Effector memory CD8-positive, alpha-beta T cell (primary cell): ENCODE measurements around the gene MPHOSPH6.

Experiments used
- ATAC-seq: fragments of 150-1000 bp; cut with Tn5 transposase; replicated peaks from 2 replicates; pipeline ENCODE4 v1.10.0; 2021; ENCODE audit warnings: mild to moderate bottlenecking, moderate library complexity
- DNase-seq, 3 experiments: peaks; one replicate each; pipeline ENCODE4 v3.0.0; 2021
- H3K27ac Mint-ChIP-seq, 2 donors: one replicate each; pipeline ENCODE4 v1.8.0; 2022; ENCODE audit warnings: mild to moderate bottlenecking in 2 of 2, mixed read lengths in 2 of 2, moderate library complexity in 2 of 2
- H3K27me3 Mint-ChIP-seq, 2 donors: one replicate each; pipeline ENCODE4 v1.8.0; 2022; ENCODE audit warnings: mixed read lengths in 2 of 2
- H3K36me3 Mint-ChIP-seq: one replicate; pipeline ENCODE4 v1.8.0; 2022; ENCODE audit warnings: mild to moderate bottlenecking, moderate library complexity, mixed read lengths; ENCODE audit not compliant: insufficient read depth
- H3K4me1 Mint-ChIP-seq, 2 donors: one replicate each; pipeline ENCODE4 v1.8.0; 2022; ENCODE audit warnings: low read depth in 2 of 2, mixed read lengths in 2 of 2
- H3K4me3 Mint-ChIP-seq, 2 donors: one replicate each; pipeline ENCODE4 v1.8.0; 2022; ENCODE audit warnings: mild to moderate bottlenecking in 2 of 2, mixed read lengths in 2 of 2, moderate library complexity in 2 of 2
- H3K9me3 Mint-ChIP-seq, 2 donors: one replicate each; pipeline ENCODE4 v1.8.0; 2022; ENCODE audit warnings: mixed read lengths in 2 of 2

MPHOSPH6 gene

GRCh38 chr16:82185012-82185411 lies 15.0 kb upstream of the MPHOSPH6 start:
- no peak for ATAC-seq

GRCh38 chr16:82184213-82184612 lies 14.2 kb upstream of the MPHOSPH6 start:
- H3K4me3 Mint-ChIP-seq, result no peak overlapping the region
- no peaks in the 10 kb centered on the region for H3K36me3 Mint-ChIP-seq
- H3K27ac Mint-ChIP-seq, result no peak overlapping the region
- ATAC-seq (no peak), DNase-seq (no peak)
- H3K4me1 Mint-ChIP-seq, result no peaks in the 10 kb centered on the region
- H3K9me3 Mint-ChIP-seq, result no peaks in the 10 kb centered on the region
- H3K27me3 Mint-ChIP-seq, result peaks cover 15 to 25% of the 10 kb centered on the region in 2 donors

More at GRCh38 chr16:82185012-82185411, 15.0 kb upstream of the MPHOSPH6 start:
- Mint-ChIP-seq H3K4me3 (no peak overlapping the region), H3K36me3 (no peaks in the 10 kb centered on the region), H3K4me1 (no peaks in the 10 kb centered on the region), H3K9me3 (no peaks in the 10 kb centered on the region), H3K27ac (no peak overlapping the region), H3K27me3 (peaks cover 8 to 21% of the 10 kb centered on the region in 2 donors)
- no peak for DNase-seq

- Mint-ChIP-seq H3K27me3 (peaks cover 24 to 26% of the 10 kb centered on the region in 2 donors), H3K27ac (no peak overlapping the region), H3K36me3 (no peaks in the 10 kb centered on the region), H3K4me3 (no peak overlapping the region), H3K4me1 (no peaks in the 10 kb centered on the region), H3K9me3 (no peaks in the 10 kb centered on the region)
- ATAC-seq (no peak), DNase-seq (no peak)
These were observed 13.0 kb upstream of the MPHOSPH6 start for GRCh38 chr16:82183004-82183397.

- H3K4me3 Mint-ChIP-seq, result no peak overlapping the region
- no peaks in the 10 kb centered on the region for H3K4me1 Mint-ChIP-seq
- ATAC-seq (no peak), DNase-seq (no peak)
- H3K36me3 Mint-ChIP-seq, result no peaks in the 10 kb centered on the region
- peaks cover 22 to 26% of the 10 kb centered on the region in 2 donors for H3K27me3 Mint-ChIP-seq
- no peaks in the 10 kb centered on the region for H3K9me3 Mint-ChIP-seq
- H3K27ac Mint-ChIP-seq, result no peak overlapping the region
These were observed 12.4 kb upstream of the MPHOSPH6 start for GRCh38 chr16:82182266-82183003.

GRCh38 chr16:82181461-82182185 lies 11.6 kb upstream of the MPHOSPH6 start:
- Mint-ChIP-seq H3K9me3 (no peaks in the 10 kb centered on the region), H3K27ac (no peak overlapping the region), H3K36me3 (no peaks in the 10 kb centered on the region), H3K27me3 (peaks cover 20 to 24% of the 10 kb centered on the region in 2 donors), H3K4me3 (no peak overlapping the region), H3K4me1 (no peaks in the 10 kb centered on the region)
- no peak for DNase-seq
- ATAC-seq, result no peak

GRCh38 chr16:82178352-82178751 lies 8.3 kb upstream of the MPHOSPH6 start:
- no peak for DNase-seq
- H3K27me3 Mint-ChIP-seq, result peaks cover 28 to 50% of the 10 kb centered on the region in 2 donors

GRCh38 chr16:82177555-82177954 lies 7.5 kb upstream of the MPHOSPH6 start:
- no peak for ATAC-seq
- H3K4me3 Mint-ChIP-seq, result no peak overlapping the region
- H3K36me3 Mint-ChIP-seq, result no peaks in the 10 kb centered on the region
- H3K27me3 Mint-ChIP-seq, result peaks cover 34 to 56% of the 10 kb centered on the region in 2 donors
- no peak for DNase-seq
- no peak overlapping the region for H3K27ac Mint-ChIP-seq
- H3K4me1 Mint-ChIP-seq, result no peaks in the 10 kb centered on the region
- H3K9me3 Mint-ChIP-seq, result no peaks in the 10 kb centered on the region

More at GRCh38 chr16:82178352-82178751, 8.3 kb upstream of the MPHOSPH6 start:
- Mint-ChIP-seq H3K4me1 (no peaks in the 10 kb centered on the region), H3K36me3 (no peaks in the 10 kb centered on the region), H3K9me3 (no peaks in the 10 kb centered on the region), H3K27ac (no peak overlapping the region), H3K4me3 (no peak overlapping the region)
- ATAC-seq, result no peak

GRCh38 chr16:82176204-82176603 lies 6.2 kb upstream of the MPHOSPH6 start:
- peaks cover 38 to 60% of the 10 kb centered on the region in 2 donors for H3K27me3 Mint-ChIP-seq

GRCh38 chr16:82175627-82176026 lies 5.6 kb upstream of the MPHOSPH6 start:
- no peak overlapping the region for H3K4me3 Mint-ChIP-seq
- H3K27me3 Mint-ChIP-seq, result peaks cover 38 to 60% of the 10 kb centered on the region in 2 donors

More at GRCh38 chr16:82176204-82176603, 6.2 kb upstream of the MPHOSPH6 start:
- no peaks in the 10 kb centered on the region for H3K4me1 Mint-ChIP-seq
- no peaks in the 10 kb centered on the region for H3K36me3 Mint-ChIP-seq
- no peak for DNase-seq
- no peaks in the 10 kb centered on the region for H3K9me3 Mint-ChIP-seq
- ATAC-seq, result no peak
- H3K4me3 Mint-ChIP-seq, result no peak overlapping the region
- H3K27ac Mint-ChIP-seq, result no peak overlapping the region

GRCh38 chr16:82167670-82168069 lies 2.4 kb downstream of the MPHOSPH6 start:
- peaks cover 26 to 32% of the 10 kb centered on the region in 2 donors for H3K4me1 Mint-ChIP-seq
- H3K27me3 Mint-ChIP-seq, result peaks cover 6 to 10% of the 10 kb centered on the region in 2 donors
- H3K9me3 Mint-ChIP-seq, result no peaks in the 10 kb centered on the region
- no peak overlapping the region for H3K27ac Mint-ChIP-seq
- no peak overlapping the region for H3K4me3 Mint-ChIP-seq
- ATAC-seq, result no peak
- H3K36me3 Mint-ChIP-seq, result peaks cover 17% of the 10 kb centered on the region
- no peak for DNase-seq

More at GRCh38 chr16:82175627-82176026, 5.6 kb upstream of the MPHOSPH6 start:
- peaks cover 0 to under 1% of the 10 kb centered on the region in 2 donors for H3K4me1 Mint-ChIP-seq
- no peak overlapping the region for H3K27ac Mint-ChIP-seq
- H3K9me3 Mint-ChIP-seq, result no peaks in the 10 kb centered on the region
- DNase-seq (no peak), ATAC-seq (no peak)
- peaks cover under 1% of the 10 kb centered on the region for H3K36me3 Mint-ChIP-seq

- Mint-ChIP-seq H3K36me3 (peaks cover 19% of the 10 kb centered on the region), H3K9me3 (no peaks in the 10 kb centered on the region), H3K4me3 (no peak overlapping the region), H3K27me3 (no peaks in the 10 kb centered on the region), H3K27ac (no peak overlapping the region), H3K4me1 (peaks cover 12 to 15% of the 10 kb centered on the region in 2 donors)
- no peak for DNase-seq
- ATAC-seq, result no peak
These were observed 9.8 kb downstream of the MPHOSPH6 start for GRCh38 chr16:82160226-82160625.

GRCh38 chr16:82157836-82158235 lies 12.2 kb downstream of the MPHOSPH6 start:
- Mint-ChIP-seq H3K9me3 (no peaks in the 10 kb centered on the region), H3K27ac (peak overlapping the region in 1 of 2 donors; percentile 3), H3K4me3 (no peak overlapping the region), H3K36me3 (peaks cover 16% of the 10 kb centered on the region), H3K4me1 (peaks cover 13 to 14% of the 10 kb centered on the region in 2 donors), H3K27me3 (no peaks in the 10 kb centered on the region)
- ATAC-seq (no peak), DNase-seq (no peak)

- DNase-seq (no peak), ATAC-seq (no peak)
- Mint-ChIP-seq H3K36me3 (peaks cover 15% of the 10 kb centered on the region), H3K4me3 (no peak overlapping the region), H3K27ac (peak overlapping the region in 1 of 2 donors; percentile 3), H3K27me3 (no peaks in the 10 kb centered on the region), H3K4me1 (peaks cover 10 to 14% of the 10 kb centered on the region in 2 donors), H3K9me3 (no peaks in the 10 kb centered on the region)
These were observed 12.6 kb downstream of the MPHOSPH6 start for GRCh38 chr16:82157534-82157812.
